ENCODE data around the gene DOCK2. TPM values are rescaled to one million over a fixed set of nuclear protein-coding genes. Genes with fewer than 3 reads are reported as not detected.

DOCK2 gene
- total RNA-seq, 2 experiments from 2014 or later = 161 to 205 TPM

DNA sequence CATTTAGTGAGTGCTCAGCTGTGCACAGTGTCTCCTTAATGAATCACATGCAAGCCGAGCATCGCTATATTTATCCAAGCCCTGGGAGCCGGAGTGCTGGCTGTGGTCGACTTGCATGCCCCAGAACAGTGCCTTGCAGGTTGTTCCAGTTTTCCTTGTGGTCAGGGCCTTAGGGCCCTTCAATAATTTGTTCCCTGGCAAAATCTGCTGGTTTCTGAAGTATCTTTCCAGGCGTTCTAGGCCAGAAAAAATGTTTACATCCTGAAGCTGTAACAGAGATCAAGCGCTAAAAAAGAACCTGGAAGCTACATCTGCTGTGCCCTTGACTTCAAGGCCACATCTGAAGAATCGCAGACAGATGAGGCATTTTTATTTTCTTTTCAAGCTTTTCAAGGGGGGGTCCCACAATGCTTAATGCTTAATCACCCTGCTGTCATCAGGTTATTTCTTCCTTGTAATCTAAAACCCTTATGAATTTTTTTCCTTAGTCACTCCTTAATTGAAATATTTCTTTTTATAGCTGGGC, 105.8 kb downstream of the DOCK2 start:
- intact Hi-C loops (cut with micrococcal nuclease; ENCODE audit: unreplicated experiment) = no loop called here
- no peak overlapping the region for H3K4me2 ChIP-seq (ENCODE audit: low read length)
- no peak overlapping the region for H2AFZ ChIP-seq (ENCODE audit: low read length)
- no peaks in the 10 kb centered on the region for H3K4me1 ChIP-seq (ENCODE audit: insufficient read depth, low read length, poor library complexity, severe bottlenecking)
- H3K4me3 ChIP-seq (ENCODE audit: low read depth, low read length, poor library complexity, severe bottlenecking) = no peak overlapping the region
- DNase-seq (ENCODE audit: low spot score) = no peak
- POLR2A ChIA-PET = interaction anchor here (0.5 kb wide), 1 partner anchor 122 kb away, joined by 3 read pairs; no protein-coding TSS in a partner anchor
- no peaks in the 10 kb centered on the region for H3K79me2 ChIP-seq (ENCODE audit: insufficient read depth, low read depth, low read length)
- H3K9me2 ChIP-seq (ENCODE audit: insufficient read depth, low read length) = no peaks in the 10 kb centered on the region
- CTCF ChIA-PET (ENCODE audit: unreplicated experiment) = no interaction called here
- no peaks in the 10 kb centered on the region for H3K9me3 ChIP-seq (ENCODE audit: low read length)
- TF ChIP-seq, protein P1, sequence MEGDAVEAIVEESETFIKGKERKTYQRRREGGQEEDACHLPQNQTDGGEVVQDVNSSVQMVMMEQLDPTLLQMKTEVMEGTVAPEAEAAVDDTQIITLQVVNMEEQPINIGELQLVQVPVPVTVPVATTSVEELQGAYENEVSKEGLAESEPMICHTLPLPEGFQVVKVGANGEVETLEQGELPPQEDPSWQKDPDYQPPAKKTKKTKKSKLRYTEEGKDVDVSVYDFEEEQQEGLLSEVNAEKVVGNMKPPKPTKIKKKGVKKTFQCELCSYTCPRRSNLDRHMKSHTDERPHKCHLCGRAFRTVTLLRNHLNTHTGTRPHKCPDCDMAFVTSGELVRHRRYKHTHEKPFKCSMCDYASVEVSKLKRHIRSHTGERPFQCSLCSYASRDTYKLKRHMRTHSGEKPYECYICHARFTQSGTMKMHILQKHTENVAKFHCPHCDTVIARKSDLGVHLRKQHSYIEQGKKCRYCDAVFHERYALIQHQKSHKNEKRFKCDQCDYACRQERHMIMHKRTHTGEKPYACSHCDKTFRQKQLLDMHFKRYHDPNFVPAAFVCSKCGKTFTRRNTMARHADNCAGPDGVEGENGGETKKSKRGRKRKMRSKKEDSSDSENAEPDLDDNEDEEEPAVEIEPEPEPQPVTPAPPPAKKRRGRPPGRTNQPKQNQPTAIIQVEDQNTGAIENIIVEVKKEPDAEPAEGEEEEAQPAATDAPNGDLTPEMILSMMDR (conservative IDR thresholded peaks at IDR 0.05; ENCODE audit: low read length) = no peak
- TF ChIP-seq EZH2phosphoT487 (IDR thresholded peaks at IDR 0.05; ENCODE audit: borderline replicate concordance, low read depth, low read length) = no peak
- no peak overlapping the region for H3K27ac ChIP-seq (ENCODE audit: low read depth, low read length, poor library complexity, severe bottlenecking)
- peaks cover 95% of the 10 kb centered on the region for H3K36me3 ChIP-seq (ENCODE audit: insufficient read depth, low read length)
- no peaks in the 10 kb centered on the region for H4K20me1 ChIP-seq (ENCODE audit: insufficient read depth, low read length)
- BruUV-seq (replicated peaks) = no TSS peak

DNA sequence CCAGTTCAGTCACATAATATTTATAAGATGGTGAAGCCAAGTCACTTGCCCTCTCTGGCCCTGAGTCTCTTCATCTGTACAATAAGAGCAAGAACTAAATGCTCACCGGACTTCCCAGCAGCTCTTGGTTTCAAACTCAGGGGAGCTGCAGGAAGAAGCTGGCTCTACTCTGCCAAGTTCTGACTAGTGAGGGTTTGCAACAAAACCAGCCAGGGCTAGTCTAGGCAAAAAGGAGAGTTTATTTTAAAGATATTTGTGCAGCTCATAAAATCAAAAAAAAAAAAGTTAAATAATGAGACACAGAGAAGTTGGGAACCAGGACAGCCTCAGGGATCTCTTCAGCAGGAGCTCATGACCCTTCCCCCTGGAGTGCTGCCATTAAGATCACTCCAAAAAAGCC, 107.3 kb downstream of the DOCK2 start:
- ChIA-PET CTCF (ENCODE audit: unreplicated experiment) (no interaction called here), POLR2A (interaction anchor here (1.0 kb wide), 1 partner anchor 17 kb away, joined by 4 read pairs; no protein-coding TSS in a partner anchor)
- no peaks in the 10 kb centered on the region for H3K9me3 ChIP-seq (ENCODE audit: low read length)
- no peak overlapping the region for H3K4me2 ChIP-seq (ENCODE audit: low read length)
- no peak overlapping the region for H3K27ac ChIP-seq (ENCODE audit: low read depth, low read length, poor library complexity, severe bottlenecking)
- intact Hi-C loops (cut with micrococcal nuclease; ENCODE audit: unreplicated experiment) = no loop called here
- BruUV-seq (replicated peaks) = no TSS peak
- H3K36me3 ChIP-seq (ENCODE audit: insufficient read depth, low read length) = peaks cover 95% of the 10 kb centered on the region
- H3K4me3 ChIP-seq (ENCODE audit: low read depth, low read length, poor library complexity, severe bottlenecking) = no peak overlapping the region
- H3K9me2 ChIP-seq (ENCODE audit: insufficient read depth, low read length) = no peaks in the 10 kb centered on the region
- H2AFZ ChIP-seq (ENCODE audit: low read length) = no peak overlapping the region
- DNase-seq (ENCODE audit: low spot score) = no peak
- H3K4me1 ChIP-seq (ENCODE audit: insufficient read depth, low read length, poor library complexity, severe bottlenecking) = no peaks in the 10 kb centered on the region
- H4K20me1 ChIP-seq (ENCODE audit: insufficient read depth, low read length) = peaks cover 3% of the 10 kb centered on the region; the same call in 1 of the 2 replicates
- TF ChIP-seq EZH2phosphoT487 (IDR thresholded peaks at IDR 0.05; ENCODE audit: borderline replicate concordance, low read depth, low read length) = no peak
- TF ChIP-seq, protein P1 (conservative IDR thresholded peaks at IDR 0.05; ENCODE audit: low read length) = no peak
- no peaks in the 10 kb centered on the region for H3K79me2 ChIP-seq (ENCODE audit: insufficient read depth, low read depth, low read length)

DNA sequence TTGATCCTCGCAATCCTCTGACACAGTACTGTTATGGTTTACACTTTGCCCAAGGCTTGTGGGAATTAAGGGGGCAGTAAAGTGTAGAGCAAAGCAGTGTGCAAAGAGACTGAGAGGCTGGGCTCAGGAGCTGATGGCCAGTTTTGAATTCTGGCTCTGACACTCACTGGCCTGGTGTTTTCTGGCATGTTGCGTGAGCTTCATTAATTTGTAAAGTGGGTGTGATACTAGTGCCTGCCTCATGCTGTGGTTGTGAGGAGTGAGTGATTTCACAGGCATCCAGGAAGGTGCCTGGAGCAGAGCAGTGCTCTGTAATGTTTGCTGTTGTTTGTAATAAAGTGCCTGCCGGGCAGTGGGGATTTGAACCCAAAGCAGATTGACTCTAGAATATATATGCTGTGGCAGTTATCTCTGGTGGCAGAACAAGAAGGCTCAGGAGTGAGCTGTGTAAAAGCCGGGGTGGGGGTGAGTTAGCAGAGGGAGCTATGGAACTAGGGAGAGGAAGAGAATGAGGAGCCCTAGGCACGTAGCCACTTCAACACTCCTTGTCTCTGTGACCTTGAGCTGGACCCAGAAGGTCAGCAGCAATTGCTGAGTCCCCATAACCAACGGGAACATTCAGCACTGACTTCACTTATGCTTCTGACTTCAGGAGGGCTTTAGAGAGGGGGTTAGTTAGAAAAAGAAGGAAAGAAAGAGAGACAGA, 108.5 kb downstream of the DOCK2 start:
- CTCF ChIA-PET (ENCODE audit: unreplicated experiment) = no interaction called here
- POLR2A ChIA-PET = interaction anchor here (0.6 to 1.2 kb wide), 2 partner anchors 8 to 410 kb away, joined by 3 to 6 read pairs; no protein-coding TSS in a partner anchor
- TF ChIP-seq EZH2phosphoT487 (IDR thresholded peaks at IDR 0.05; ENCODE audit: borderline replicate concordance, low read depth, low read length) = no peak
- TF ChIP-seq, protein P1 (conservative IDR thresholded peaks at IDR 0.05; ENCODE audit: low read length) = no peak
- Histone ChIP-seq H3K4me1 (ENCODE audit: insufficient read depth, low read length, poor library complexity, severe bottlenecking) (no peaks in the 10 kb centered on the region), H3K9me3 (ENCODE audit: low read length) (no peaks in the 10 kb centered on the region), H3K9me2 (ENCODE audit: insufficient read depth, low read length) (no peaks in the 10 kb centered on the region), H3K79me2 (ENCODE audit: insufficient read depth, low read depth, low read length) (no peaks in the 10 kb centered on the region), H3K27ac (ENCODE audit: low read depth, low read length, poor library complexity, severe bottlenecking) (no peak overlapping the region), H4K20me1 (ENCODE audit: insufficient read depth, low read length) (peaks cover 3% of the 10 kb centered on the region; the same call in 1 of the 2 replicates), H2AFZ (ENCODE audit: low read length) (no peak overlapping the region), H3K36me3 (ENCODE audit: insufficient read depth, low read length) (peaks cover 96% of the 10 kb centered on the region), H3K4me3 (ENCODE audit: low read depth, low read length, poor library complexity, severe bottlenecking) (no peak overlapping the region), H3K4me2 (ENCODE audit: low read length) (no peak overlapping the region)
- DNase-seq (ENCODE audit: low spot score) = no peak
- intact Hi-C loops (cut with micrococcal nuclease; ENCODE audit: unreplicated experiment) = no loop called here
- no TSS peak for BruUV-seq (replicated peaks)

Data from OCI-LY7 (cell line).